ENCODE data around the gene RGS1. TPM values are rescaled to one million over a fixed set of nuclear protein-coding genes. Genes with fewer than 3 reads are reported as not detected.

RGS1 gene
- total and polyA plus RNA-seq, 2 experiments from 2014 or later: not detected

DNA sequence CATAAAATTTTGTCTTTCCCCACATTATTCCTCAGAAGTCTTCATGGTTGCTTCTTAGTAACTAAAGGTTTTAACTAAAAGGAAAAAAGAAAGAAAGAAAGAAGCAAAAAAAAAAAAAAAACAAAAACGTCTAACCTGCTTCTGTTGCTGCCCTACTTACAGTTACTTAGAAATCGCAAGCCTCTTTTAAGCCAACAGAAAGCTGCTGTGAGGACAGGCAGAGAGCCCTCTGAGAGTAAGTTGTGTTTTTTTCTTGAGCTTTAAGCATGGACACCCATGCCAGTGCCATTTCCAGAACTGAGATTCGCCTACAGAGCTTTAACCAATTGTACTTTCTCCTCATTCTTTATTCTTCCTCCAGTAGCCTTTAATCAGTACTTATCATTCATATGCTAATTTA is 25.6 kb upstream of the RGS1 start:
- Histone ChIP-seq H3F3A (replicated peaks; ENCODE audit: low read depth) (no peaks in the 10 kb centered on the region), H3K36me3 (ENCODE audit: insufficient read depth) (no peaks in the 10 kb centered on the region), H3K4me1 (ENCODE audit: insufficient read depth) (peaks cover 15% of the 10 kb centered on the region), H4K20me1 (replicated peaks; ENCODE audit: insufficient read depth) (no peaks in the 10 kb centered on the region), H3K27ac (ENCODE audit: low read depth) (0 out of 2 replicates have a peak overlapping the region, but pooled peaks have one; percentile 56), H3K27me3 (ENCODE audit: insufficient read depth) (no peaks in the 10 kb centered on the region), H3K4me2 (no peak overlapping the region), H2AFZ (no peak overlapping the region), H3K79me2 (replicated peaks; ENCODE audit: insufficient read depth) (no peaks in the 10 kb centered on the region), H3K4me3 (no peak overlapping the region), H3K9me2 (ENCODE audit: insufficient read depth) (no peaks in the 10 kb centered on the region)
- H3K4me1 Mint-ChIP-seq: peaks cover 13% of the 10 kb centered on the region
- no peak for DNase-seq (ENCODE audit: low spot score)
- ATAC-seq: no peak
- H3K4me3 Mint-ChIP-seq: no peak overlapping the region
- TF ChIP-seq CREB1 (CRISPR knock-in tag; IDR thresholded peaks at IDR 0.05; ENCODE audit: low read depth) (no peak), ZNF331 (CRISPR knock-in tag; IDR thresholded peaks at IDR 0.05; ENCODE audit: low read depth) (no peak), STAT1 (IDR thresholded peaks at IDR 0.05; ENCODE audit: unreplicated experiment) (no peak), NANOG (IDR thresholded peaks at IDR 0.05; ENCODE audit: borderline replicate concordance) (no peak), ZNF114 (CRISPR knock-in tag; IDR thresholded peaks at IDR 0.05) (no peak), JUNB (IDR thresholded peaks at IDR 0.05; ENCODE audit: unreplicated experiment) (no peak), EZH2 (IDR thresholded peaks at IDR 0.05; ENCODE audit: low read depth, unreplicated experiment) (no peak), EZH2phosphoT487 (IDR thresholded peaks at IDR 0.05; ENCODE audit: unreplicated experiment) (no peak), POLR2AphosphoS5 (IDR thresholded peaks at IDR 0.05; ENCODE audit: low read depth) (no peak)
- TF ChIP-seq, protein P1, sequence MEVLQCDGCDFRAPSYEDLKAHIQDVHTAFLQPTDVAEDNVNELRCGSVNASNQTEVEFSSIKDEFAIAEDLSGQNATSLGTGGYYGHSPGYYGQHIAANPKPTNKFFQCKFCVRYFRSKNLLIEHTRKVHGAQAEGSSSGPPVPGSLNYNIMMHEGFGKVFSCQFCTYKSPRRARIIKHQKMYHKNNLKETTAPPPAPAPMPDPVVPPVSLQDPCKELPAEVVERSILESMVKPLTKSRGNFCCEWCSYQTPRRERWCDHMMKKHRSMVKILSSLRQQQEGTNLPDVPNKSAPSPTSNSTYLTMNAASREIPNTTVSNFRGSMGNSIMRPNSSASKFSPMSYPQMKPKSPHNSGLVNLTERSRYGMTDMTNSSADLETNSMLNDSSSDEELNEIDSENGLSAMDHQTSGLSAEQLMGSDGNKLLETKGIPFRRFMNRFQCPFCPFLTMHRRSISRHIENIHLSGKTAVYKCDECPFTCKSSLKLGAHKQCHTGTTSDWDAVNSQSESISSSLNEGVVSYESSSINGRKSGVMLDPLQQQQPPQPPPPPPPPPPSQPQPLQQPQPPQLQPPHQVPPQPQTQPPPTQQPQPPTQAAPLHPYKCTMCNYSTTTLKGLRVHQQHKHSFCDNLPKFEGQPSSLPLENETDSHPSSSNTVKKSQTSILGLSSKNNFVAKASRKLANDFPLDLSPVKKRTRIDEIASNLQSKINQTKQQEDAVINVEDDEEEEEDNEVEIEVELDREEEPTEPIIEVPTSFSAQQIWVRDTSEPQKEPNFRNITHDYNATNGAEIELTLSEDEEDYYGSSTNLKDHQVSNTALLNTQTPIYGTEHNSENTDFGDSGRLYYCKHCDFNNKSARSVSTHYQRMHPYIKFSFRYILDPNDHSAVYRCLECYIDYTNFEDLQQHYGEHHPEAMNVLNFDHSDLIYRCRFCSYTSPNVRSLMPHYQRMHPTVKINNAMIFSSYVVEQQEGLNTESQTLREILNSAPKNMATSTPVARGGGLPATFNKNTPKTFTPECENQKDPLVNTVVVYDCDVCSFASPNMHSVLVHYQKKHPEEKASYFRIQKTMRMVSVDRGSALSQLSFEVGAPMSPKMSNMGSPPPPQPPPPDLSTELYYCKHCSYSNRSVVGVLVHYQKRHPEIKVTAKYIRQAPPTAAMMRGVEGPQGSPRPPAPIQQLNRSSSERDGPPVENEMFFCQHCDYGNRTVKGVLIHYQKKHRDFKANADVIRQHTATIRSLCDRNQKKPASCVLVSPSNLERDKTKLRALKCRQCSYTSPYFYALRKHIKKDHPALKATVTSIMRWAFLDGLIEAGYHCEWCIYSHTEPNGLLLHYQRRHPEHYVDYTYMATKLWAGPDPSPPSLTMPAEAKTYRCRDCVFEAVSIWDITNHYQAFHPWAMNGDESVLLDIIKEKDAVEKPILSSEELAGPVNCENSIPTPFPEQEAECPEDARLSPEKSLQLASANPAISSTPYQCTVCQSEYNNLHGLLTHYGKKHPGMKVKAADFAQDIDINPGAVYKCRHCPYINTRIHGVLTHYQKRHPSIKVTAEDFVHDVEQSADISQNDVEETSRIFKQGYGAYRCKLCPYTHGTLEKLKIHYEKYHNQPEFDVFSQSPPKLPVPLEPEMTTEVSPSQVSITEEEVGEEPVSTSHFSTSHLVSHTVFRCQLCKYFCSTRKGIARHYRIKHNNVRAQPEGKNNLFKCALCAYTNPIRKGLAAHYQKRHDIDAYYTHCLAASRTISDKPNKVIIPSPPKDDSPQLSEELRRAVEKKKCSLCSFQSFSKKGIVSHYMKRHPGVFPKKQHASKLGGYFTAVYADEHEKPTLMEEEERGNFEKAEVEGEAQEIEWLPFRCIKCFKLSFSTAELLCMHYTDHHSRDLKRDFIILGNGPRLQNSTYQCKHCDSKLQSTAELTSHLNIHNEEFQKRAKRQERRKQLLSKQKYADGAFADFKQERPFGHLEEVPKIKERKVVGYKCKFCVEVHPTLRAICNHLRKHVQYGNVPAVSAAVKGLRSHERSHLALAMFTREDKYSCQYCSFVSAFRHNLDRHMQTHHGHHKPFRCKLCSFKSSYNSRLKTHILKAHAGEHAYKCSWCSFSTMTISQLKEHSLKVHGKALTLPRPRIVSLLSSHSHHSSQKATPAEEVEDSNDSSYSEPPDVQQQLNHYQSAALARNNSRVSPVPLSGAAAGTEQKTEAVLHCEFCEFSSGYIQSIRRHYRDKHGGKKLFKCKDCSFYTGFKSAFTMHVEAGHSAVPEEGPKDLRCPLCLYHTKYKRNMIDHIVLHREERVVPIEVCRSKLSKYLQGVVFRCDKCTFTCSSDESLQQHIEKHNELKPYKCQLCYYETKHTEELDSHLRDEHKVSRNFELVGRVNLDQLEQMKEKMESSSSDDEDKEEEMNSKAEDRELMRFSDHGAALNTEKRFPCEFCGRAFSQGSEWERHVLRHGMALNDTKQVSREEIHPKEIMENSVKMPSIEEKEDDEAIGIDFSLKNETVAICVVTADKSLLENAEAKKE (CRISPR knock-in tag; IDR thresholded peaks at IDR 0.05): no peak
- TF ChIP-seq, protein P2, sequence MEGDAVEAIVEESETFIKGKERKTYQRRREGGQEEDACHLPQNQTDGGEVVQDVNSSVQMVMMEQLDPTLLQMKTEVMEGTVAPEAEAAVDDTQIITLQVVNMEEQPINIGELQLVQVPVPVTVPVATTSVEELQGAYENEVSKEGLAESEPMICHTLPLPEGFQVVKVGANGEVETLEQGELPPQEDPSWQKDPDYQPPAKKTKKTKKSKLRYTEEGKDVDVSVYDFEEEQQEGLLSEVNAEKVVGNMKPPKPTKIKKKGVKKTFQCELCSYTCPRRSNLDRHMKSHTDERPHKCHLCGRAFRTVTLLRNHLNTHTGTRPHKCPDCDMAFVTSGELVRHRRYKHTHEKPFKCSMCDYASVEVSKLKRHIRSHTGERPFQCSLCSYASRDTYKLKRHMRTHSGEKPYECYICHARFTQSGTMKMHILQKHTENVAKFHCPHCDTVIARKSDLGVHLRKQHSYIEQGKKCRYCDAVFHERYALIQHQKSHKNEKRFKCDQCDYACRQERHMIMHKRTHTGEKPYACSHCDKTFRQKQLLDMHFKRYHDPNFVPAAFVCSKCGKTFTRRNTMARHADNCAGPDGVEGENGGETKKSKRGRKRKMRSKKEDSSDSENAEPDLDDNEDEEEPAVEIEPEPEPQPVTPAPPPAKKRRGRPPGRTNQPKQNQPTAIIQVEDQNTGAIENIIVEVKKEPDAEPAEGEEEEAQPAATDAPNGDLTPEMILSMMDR (conservative IDR thresholded peaks at IDR 0.05; ENCODE audit: low read depth in 2 of 2): no peak
- TF ChIP-seq, protein P3, sequence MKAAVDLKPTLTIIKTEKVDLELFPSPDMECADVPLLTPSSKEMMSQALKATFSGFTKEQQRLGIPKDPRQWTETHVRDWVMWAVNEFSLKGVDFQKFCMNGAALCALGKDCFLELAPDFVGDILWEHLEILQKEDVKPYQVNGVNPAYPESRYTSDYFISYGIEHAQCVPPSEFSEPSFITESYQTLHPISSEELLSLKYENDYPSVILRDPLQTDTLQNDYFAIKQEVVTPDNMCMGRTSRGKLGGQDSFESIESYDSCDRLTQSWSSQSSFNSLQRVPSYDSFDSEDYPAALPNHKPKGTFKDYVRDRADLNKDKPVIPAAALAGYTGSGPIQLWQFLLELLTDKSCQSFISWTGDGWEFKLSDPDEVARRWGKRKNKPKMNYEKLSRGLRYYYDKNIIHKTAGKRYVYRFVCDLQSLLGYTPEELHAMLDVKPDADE (IDR thresholded peaks at IDR 0.05): no peak
- TF ChIP-seq, protein P4, sequence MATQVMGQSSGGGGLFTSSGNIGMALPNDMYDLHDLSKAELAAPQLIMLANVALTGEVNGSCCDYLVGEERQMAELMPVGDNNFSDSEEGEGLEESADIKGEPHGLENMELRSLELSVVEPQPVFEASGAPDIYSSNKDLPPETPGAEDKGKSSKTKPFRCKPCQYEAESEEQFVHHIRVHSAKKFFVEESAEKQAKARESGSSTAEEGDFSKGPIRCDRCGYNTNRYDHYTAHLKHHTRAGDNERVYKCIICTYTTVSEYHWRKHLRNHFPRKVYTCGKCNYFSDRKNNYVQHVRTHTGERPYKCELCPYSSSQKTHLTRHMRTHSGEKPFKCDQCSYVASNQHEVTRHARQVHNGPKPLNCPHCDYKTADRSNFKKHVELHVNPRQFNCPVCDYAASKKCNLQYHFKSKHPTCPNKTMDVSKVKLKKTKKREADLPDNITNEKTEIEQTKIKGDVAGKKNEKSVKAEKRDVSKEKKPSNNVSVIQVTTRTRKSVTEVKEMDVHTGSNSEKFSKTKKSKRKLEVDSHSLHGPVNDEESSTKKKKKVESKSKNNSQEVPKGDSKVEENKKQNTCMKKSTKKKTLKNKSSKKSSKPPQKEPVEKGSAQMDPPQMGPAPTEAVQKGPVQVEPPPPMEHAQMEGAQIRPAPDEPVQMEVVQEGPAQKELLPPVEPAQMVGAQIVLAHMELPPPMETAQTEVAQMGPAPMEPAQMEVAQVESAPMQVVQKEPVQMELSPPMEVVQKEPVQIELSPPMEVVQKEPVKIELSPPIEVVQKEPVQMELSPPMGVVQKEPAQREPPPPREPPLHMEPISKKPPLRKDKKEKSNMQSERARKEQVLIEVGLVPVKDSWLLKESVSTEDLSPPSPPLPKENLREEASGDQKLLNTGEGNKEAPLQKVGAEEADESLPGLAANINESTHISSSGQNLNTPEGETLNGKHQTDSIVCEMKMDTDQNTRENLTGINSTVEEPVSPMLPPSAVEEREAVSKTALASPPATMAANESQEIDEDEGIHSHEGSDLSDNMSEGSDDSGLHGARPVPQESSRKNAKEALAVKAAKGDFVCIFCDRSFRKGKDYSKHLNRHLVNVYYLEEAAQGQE (IDR thresholded peaks at IDR 0.05; ENCODE audit: unreplicated experiment): no peak
- no peaks in the 10 kb centered on the region for H3K9me3 Mint-ChIP-seq
- H3K27me3 Mint-ChIP-seq (ENCODE audit: insufficient read depth, low read depth, poor library complexity): no peaks in the 10 kb centered on the region
- H3K36me3 Mint-ChIP-seq (ENCODE audit: low read depth): no peaks in the 10 kb centered on the region
- no peak overlapping the region for H3K27ac Mint-ChIP-seq
